Spleen (tissue), 7 donors: ENCODE data around the gene RPL31.

Experiments used
- POLR2A ChIP-seq, 3 donors: fragments of 450-650 bp; IDR thresholded peaks; one replicate each; pipeline ENCODE4 v1.5.1; 2017; ENCODE audit warnings: antibody characterized with exemption in 3 of 3, mild to moderate bottlenecking in 1 of 3
- POLR2AphosphoS5 ChIP-seq, 3 donors: sonication (generic); formaldehyde crosslinking; IDR thresholded peaks; one replicate each; pipeline ENCODE4 v1.5.1; 2017; ENCODE audit warnings: antibody characterized with exemption in 3 of 3
- TF ChIP-seq, protein P1 (sequence below), 11 experiments: fragments of 200-600 bp in 7 of 11; fragments of 450-650 bp in 4 of 11; sonication (generic) in 4 of 11; IDR thresholded peaks in 8 of 11; conservative IDR thresholded peaks in 3 of 11; 1 replicate in 7 of 11; 2 replicates in 4 of 11; pipeline versions ENCODE4 v1.4.0 to v1.8.0; 2016 to 2021; ENCODE audit warnings: antibody characterized with exemption in 11 of 11, inconsistent platforms in 4 of 11, mild to moderate bottlenecking in 1 of 11
- donor health status: DM: no; HTN: no; CAD: no; lungs with moderate emphysema.
- donor health status: DM: no; HTN: no; CAD: no.
- donor health status: DM: no; HTN: no; CAD: no.

DNA sequence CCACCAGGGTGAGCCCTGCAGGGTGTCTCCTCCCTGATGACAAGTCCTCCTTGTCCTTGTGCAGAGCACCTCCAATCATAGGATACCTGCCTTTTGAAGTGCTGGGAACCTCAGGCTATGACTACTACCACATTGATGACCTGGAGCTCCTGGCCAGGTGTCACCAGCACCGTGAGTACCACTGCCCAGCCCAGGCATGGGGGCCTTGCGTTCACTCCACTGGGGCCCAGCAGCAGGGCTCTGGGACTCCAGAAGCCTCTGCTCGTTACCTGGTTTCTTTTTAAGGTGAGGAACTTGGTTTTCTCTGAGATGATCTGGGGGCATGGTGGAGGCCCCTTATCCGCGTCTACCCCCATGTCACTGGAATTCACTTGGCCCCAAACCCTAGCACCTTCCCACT is 36.5 kb upstream of the RPL31 start:
- TF ChIP-seq, protein P1, sequence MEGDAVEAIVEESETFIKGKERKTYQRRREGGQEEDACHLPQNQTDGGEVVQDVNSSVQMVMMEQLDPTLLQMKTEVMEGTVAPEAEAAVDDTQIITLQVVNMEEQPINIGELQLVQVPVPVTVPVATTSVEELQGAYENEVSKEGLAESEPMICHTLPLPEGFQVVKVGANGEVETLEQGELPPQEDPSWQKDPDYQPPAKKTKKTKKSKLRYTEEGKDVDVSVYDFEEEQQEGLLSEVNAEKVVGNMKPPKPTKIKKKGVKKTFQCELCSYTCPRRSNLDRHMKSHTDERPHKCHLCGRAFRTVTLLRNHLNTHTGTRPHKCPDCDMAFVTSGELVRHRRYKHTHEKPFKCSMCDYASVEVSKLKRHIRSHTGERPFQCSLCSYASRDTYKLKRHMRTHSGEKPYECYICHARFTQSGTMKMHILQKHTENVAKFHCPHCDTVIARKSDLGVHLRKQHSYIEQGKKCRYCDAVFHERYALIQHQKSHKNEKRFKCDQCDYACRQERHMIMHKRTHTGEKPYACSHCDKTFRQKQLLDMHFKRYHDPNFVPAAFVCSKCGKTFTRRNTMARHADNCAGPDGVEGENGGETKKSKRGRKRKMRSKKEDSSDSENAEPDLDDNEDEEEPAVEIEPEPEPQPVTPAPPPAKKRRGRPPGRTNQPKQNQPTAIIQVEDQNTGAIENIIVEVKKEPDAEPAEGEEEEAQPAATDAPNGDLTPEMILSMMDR (IDR thresholded peaks at IDR 0.05 in 8 of 11, conservative IDR thresholded peaks at IDR 0.05 in 3 of 11) = no peak
- TF ChIP-seq POLR2A (IDR thresholded peaks at IDR 0.05) = no peak
- TF ChIP-seq POLR2AphosphoS5 (IDR thresholded peaks at IDR 0.05) = no peak
